HTR-8/SVneo (cell line): Measurements from ENCODE around the gene LIPK.

Source experiments
- DNase-seq: peaks from one replicate; pipeline ENCODE4 v3.0.0; 2011; ENCODE audit warnings: low spot score, mixed read lengths; ENCODE audit not compliant: insufficient read length
- FAIRE-seq: peaks from 2 replicates; lab custom pipeline; 2011; peaks lifted over from hg19 to GRCh38; lab: Jason Lieb, UNC

The LIPK gene

DNA sequence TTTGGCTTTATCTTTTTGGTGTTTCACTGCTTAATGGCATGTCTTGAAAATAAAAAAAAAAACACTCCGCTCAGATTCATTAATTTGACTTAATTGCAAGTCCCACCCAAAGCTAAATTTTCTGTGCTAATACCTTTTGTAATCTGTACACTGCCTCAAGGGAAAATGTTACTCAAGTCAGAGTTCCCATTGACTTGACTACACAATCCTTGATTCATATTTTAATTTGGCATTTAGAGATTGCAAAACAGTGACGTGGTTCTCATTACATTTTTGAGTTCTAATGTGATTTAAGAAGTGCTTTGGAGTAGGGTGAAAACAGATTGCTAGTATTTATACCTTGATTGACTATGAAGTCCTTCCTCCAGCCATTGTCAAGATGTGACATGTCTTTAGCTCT, 75.2 kb downstream of the LIPK start:
- FAIRE-seq (no peak), DNase-seq (no peak)

DNA sequence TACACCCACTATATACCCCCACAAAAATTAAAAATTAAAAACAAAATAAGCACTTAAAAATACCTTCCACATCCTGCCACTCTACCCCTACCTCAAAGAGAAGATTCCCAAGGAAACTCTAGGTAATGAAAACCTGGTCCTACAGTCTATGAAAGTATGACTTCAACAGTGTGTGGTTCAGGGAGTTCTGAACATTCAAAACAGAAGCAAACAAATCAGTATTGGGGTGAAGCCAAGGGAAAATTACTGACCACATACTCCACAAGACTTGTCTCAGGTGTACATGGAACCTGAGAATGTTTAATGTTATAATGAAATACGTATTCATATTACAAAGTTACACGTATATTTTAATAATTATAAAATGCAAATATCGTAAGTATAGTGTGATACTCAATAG, 76.2 kb downstream of the LIPK start:
- no peak for DNase-seq
- FAIRE-seq = no peak

DNA sequence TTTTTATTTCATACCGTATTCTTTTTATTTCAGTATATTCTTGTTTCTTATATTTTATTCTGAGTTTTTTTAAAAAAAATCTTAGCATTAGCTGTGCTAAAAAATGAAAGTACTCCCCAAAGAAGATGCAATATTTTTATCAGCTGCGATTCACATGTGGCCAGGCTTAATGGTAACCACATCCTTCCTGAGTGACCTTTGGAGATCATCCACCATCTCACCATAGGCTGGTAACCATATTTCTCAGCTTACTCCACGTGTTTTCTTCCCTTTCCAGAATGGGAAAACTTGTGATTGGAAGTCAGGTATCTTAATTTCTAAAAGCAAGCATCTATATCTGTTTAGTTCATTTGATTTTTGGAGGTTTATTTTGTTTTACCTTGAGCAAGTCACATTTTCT, 77.7 kb downstream of the LIPK start:
- DNase-seq (no peak), FAIRE-seq (no peak)

DNA sequence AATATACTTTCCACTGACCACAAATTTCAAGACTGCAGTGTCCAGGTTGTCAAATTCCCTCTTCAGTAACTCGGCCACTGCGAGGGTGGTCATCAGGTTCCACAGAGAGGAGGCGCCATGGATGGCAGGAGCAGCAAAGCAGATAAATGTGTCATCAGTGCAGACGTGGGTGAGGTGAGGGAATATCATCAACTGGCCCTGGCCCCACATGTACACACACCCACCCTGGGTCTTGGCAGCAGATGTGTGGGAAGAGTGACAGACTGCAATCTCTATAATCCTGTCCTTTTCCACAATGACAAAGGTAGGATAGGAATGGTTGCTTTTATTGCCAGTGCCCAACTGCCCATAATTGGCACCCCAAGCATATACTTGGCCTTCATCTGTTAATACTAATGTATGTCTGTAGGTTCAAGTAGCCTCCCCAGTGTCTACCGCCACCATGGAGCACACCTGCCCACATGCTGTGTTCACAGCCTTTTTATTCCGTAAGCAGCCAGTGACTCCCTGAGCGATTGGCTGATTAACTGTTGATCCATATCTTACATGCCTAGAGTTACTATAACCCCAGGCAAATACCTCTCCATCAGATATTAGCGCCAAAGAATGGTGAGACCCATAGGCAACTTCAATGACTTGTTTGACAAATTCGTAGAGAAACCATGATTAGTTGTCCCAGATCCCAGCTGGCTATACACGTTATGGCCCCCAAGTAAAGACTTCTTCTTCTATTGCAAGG, 80.2 kb downstream of the LIPK start:
- DNase-seq = no peak
- no peak for FAIRE-seq

DNA sequence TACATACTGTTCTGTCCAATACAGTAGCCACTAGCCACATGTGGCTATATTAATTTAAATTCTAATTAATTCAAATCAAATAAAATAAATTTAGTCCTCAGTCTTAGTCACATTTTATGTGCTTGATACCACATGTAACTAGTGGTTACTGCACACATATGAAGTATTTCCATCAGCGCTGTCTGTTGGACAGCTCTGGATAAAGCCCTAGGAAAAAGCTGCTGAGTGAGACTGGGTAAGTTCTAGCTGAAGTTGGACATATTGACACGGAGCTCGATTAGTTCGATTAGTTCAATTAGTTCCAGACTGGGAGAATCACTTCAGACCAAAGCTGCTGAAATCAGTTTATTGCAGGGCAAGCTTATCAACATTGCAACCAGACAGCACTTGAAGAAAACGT, 81.4 kb downstream of the LIPK start:
- DNase-seq = no peak
- FAIRE-seq = no peak

DNA sequence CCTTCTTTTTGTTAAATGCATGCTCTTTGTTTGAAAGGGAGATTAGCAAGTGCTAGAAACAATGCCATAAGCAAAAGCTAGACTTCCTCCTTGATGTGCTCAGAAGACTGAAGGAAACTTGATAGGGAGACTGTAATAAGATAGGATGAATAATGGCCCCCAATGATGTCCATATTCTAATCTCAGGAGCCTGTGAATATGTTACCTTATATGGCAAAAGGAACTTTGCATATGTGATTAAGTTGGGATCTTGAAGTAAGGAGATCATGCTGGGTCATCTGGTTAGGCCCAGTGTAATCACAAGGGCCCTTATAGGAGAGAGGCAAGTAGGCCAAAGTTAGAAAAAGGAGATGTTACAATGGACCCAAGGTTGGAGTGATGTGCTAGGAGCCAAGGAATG, 82.9 kb downstream of the LIPK start:
- DNase-seq (no peak), FAIRE-seq (no peak)

DNA sequence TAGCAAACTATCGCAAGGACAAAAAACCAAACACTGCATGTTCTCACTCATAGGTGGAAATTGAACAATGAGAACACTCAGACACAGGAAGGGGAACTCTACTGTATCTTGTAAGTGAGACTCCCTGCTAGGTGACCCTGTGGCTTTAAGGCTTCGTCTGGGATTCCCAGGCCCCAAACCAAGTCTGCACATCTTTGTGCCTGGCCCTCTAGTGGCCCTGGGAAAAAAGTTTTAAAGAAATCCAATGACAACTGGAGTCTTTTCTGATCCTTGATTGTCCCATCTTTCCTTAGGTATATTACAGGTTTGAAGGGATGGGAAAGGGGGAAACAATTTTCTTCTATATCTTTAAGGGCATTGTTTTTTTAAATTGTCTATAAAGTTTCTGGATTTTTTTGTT, 85.9 kb downstream of the LIPK start:
- DNase-seq = peak; percentile 5
- no peak for FAIRE-seq

DNA sequence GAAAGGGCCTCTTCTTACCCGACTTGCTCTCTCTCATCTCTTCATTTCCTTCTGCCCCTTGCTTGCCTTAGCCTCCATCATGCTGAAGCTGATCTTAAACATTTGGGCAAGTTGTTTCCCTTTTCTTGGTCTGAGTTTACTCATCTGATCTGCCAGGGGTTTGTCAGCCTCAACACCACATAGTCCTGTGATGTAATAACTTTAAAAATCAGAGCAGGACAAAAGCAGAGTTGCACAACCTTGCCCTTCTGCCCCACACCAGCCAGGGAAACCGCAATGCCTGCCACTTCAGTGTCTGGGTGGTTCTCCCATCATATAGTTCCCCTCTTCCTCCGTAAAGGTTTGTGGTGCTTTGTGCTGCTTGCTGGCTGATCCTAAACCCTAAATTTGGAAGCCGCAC, 86.6 kb downstream of the LIPK start:
- FAIRE-seq (no peak), DNase-seq (no peak)

DNA sequence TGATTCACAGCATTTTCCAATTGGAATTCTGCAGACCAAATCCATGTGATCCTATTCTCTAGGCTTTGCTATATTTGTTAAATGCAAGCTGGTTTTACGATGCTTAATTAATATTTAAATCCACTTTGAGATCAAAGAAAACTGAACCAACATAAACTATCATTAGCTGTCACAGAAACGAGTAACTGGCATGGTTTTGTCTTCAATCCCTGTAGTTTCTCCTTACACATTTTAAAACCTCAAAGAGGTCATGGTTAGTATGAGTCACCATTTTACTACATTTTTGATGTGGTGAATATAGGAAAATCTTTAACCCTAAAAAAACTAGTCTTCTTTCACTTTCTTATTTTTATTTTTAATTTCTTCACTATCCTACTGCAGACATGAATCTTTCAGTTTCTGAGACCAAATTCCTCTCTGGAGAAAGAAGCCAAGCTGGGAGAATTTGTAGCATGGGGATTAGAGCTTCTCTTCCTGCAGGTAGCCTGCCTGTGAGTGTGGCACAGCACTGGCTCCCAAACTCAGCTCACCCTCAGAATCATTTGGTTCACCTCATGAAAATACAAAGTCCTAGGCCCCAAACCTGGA, 87.8 kb downstream of the LIPK start:
- peak; percentile 3 for DNase-seq
- FAIRE-seq = no peak

DNA sequence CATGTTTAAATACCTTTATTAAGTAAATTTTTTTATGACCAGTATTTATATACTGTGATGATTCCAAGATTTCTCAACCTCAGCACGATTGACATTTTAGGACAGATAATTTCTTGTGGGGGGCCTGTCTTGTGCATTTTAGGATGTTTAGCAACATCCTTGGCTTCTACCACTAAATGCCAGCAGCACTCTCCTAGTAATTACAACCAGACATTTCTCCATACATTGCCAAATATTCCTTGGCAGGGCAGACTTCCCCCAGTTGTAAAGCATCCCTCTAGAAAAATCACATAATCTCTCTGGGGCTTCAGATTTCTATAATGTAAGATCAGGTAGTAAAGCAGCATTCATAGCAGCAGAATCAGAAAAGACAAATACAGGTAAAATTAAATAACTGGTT, 88.7 kb downstream of the LIPK start:
- FAIRE-seq (no peak), DNase-seq (no peak)

DNA sequence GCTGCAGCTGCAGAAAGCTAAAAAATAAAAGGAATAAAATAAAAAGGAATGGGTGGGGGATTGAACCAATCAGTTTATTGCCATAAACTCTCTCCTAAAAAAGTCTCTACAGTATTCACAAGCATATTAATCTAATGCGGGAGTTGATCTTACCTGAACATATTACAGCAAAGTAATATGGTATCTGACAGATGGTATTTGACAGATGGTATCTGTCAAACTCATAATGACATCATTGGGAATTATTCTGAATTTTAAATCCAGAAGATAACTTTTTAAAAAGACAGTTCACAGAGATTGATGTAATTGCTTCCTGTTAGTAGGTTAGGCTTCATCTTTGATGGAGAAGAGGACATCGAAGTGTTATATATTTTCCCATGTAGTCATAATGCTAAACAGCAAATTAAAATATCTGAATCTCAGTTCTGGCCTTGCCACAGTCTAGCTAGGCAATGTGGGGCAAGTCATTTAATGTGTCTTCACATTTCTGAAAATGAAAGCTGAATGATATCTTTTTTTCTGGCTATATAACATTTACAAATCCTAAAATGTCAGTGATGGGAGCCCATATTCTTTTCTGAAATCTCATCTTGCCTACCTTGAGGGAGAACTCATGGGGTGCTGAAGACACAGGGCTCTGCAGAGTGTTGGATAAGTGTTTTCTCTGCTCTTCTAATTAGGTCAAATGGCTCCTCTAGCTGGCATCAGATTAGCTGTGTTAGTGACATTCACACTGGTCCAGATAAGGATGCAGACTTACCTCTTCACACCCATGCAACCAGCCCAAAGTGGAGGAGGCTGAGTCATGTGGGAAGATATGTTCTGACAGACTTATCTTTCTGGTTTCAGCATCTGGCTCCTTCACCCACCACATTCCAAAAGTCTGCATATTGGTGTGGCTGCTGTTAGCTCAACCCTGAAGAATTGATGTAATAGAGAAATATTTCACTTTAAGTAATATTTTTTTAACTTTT, 94.4 kb downstream of the LIPK start:
- DNase-seq (no peak), FAIRE-seq (no peak)
